A549 (cell line): ENCODE measurements around the gene RIC1. TPM values are rescaled to one million over a fixed set of nuclear protein-coding genes. Genes with fewer than 3 reads are reported as not detected.

Experiments used
- ATAC-seq, 2 experiments: fragments of 200-7000 bp in 1 of 2; fragments of >200 bp in 1 of 2; cut with Nextera tagmentation in 1 of 2; cut with Tn5 transposase in 1 of 2; 3 replicates each; pipeline versions ENCODE4 v1.8.0 to v1.9.1; 2018 to 2020; ENCODE audit warnings: mild to moderate bottlenecking in 1 of 2, moderate library complexity in 1 of 2
- CTCF ChIA-PET: fragments of 300-600 bp; sonication (Branson Sonifier 250); formaldehyde crosslinking; extraction: SDS; loops from one replicate; lab custom pipeline; 2021; ENCODE audit warnings: antibody characterized with exemption, inconsistent platforms; lab: Yijun Ruan, JAX
- POLR2A ChIA-PET: fragments of 350-600 bp; formaldehyde crosslinking; extraction: SDS; loops from one replicate; lab custom pipeline; 2021; ENCODE audit warnings: antibody characterized with exemption, inconsistent platforms; lab: Yijun Ruan, JAX
- DNase-seq, 2 experiments: peaks; one replicate each; pipeline versions ENCODE4 v3.0.0 to v3.0.0-alpha.2; 2011 to 2016; ENCODE audit warnings: low read depth in 1 of 2, low spot score in 1 of 2
- FAIRE-seq: peaks from 2 replicates; lab custom pipeline; 2011; peaks lifted over from hg19 to GRCh38; lab: Jason Lieb, UNC
- H3K27ac ChIP-seq, 2 experiments: fragments of >200 bp; sonication (Bioruptor Twin); formaldehyde crosslinking; 3 replicates each; pipeline ENCODE4 v1.5.1; 2016 to 2017
- H3K4me1 ChIP-seq: fragments of >200 bp; sonication (Bioruptor Twin); formaldehyde crosslinking; 3 replicates; pipeline ENCODE4 v1.6.1; 2016
- H3K4me2 ChIP-seq: fragments of >200 bp; sonication (Bioruptor Twin); formaldehyde crosslinking; 3 replicates; pipeline ENCODE4 v1.6.1; 2016
- H3K4me3 ChIP-seq: fragments of >200 bp; sonication (Bioruptor Twin); formaldehyde crosslinking; 3 replicates; pipeline ENCODE4 v1.5.1; 2016
- H3K9me3 ChIP-seq: fragments of >200 bp; sonication (Bioruptor Twin); formaldehyde crosslinking; 3 replicates; pipeline ENCODE4 v1.6.1; 2016
- CHD2 ChIP-seq: fragments of 150-350 bp; IDR thresholded peaks from 2 replicates; pipeline ENCODE4 v1.6.1; 2014; ENCODE audit warnings: low read length; ENCODE audit not compliant: partially characterized antibody
- FOSL2 ChIP-seq, 2 experiments: fragments of 450-650 bp in 1 of 2; fragments of >200 bp in 1 of 2; sonication (Bioruptor Twin) in 1 of 2; formaldehyde crosslinking; IDR thresholded peaks; 2 replicates each; pipeline versions ENCODE4 v1.5.0 to v1.6.1; 2016 to 2020; ENCODE audit warnings: mild to moderate bottlenecking in 1 of 2, moderate library complexity in 1 of 2
- JUN ChIP-seq, 2 experiments: fragments of >200 bp; sonication (Bioruptor Twin); formaldehyde crosslinking; IDR thresholded peaks; 2 replicates in 1 of 2; 3 replicates in 1 of 2; pipeline ENCODE4 v1.6.1; 2016 to 2017
- MAZ ChIP-seq: fragments of 150-350 bp; IDR thresholded peaks from 2 replicates; pipeline ENCODE4 v1.6.1; 2014; ENCODE audit warnings: antibody characterized with exemption, low read depth, low read length, borderline replicate concordance
- MYC ChIP-seq: IDR thresholded peaks from 2 replicates; pipeline ENCODE4 v1.6.1; 2012; ENCODE audit warnings: mild to moderate bottlenecking, inconsistent platforms, low read length, improper control_type of control experiment, borderline replicate concordance
- RAD21 ChIP-seq, 2 experiments: fragments of >200 bp in 1 of 2; sonication (Bioruptor Twin) in 1 of 2; formaldehyde crosslinking in 1 of 2; IDR thresholded peaks in 1 of 2; conservative IDR thresholded peaks in 1 of 2; 2 replicates in 1 of 2; 3 replicates in 1 of 2; pipeline ENCODE4 v1.6.1; 2012 to 2018; ENCODE audit warnings: inconsistent platforms in 1 of 2
- RCOR1 ChIP-seq: fragments of 150-350 bp; IDR thresholded peaks from 2 replicates; pipeline ENCODE4 v1.6.1; 2014; ENCODE audit warnings: antibody characterized with exemption, low read length, low read depth
- SMC3 ChIP-seq: fragments of >200 bp; sonication (Bioruptor Twin); formaldehyde crosslinking; IDR thresholded peaks from 3 replicates; pipeline ENCODE4 v1.6.1; 2018; ENCODE audit warnings: inconsistent platforms
- ZC3H11A ChIP-seq: fragments of 450-650 bp; IDR thresholded peaks from 2 replicates; pipeline ENCODE4 v1.6.1; 2014; ENCODE audit warnings: antibody characterized with exemption, mild to moderate bottlenecking
- WGBS: methylation state at CpG from one replicate; pipeline ENCODE4 v1.1.6; 2017; ENCODE audit errors: missing lambda C conversion rate; 5-methylcytosine and 5-hydroxymethylcytosine counted together
- polyA plus RNA-seq, 4 experiments: library from polyadenylated mRNA; depleted of rRNA in 3 of 4; stranded (reverse); fragments of >200 nt; fragmentation: RNase III in 1 of 4; extraction: RNeasy Plus Mini Kit Qiagen cat#74134 plus additional on column Dnase treatment in 1 of 4; gene quantifications; 2 replicates in 3 of 4; 3 replicates in 1 of 4; pipeline ENCODE4 v1.2.3, GENCODE V29; 2011 to 2017
- TF ChIP-seq, protein P1 (sequence below): fragments of 450-650 bp; IDR thresholded peaks from 2 replicates; pipeline ENCODE4 v1.6.1; 2014; ENCODE audit warnings: antibody characterized with exemption
- TF ChIP-seq, protein P2 (sequence below): fragments of >200 bp; sonication (Bioruptor Twin); formaldehyde crosslinking; IDR thresholded peaks from 3 replicates; pipeline ENCODE4 v1.6.1; 2016
- TF ChIP-seq, protein P3 (sequence below): fragments of 250-450 bp; sonication (Bioruptor Pico); IDR thresholded peaks from 2 replicates; pipeline ENCODE4 v1.5.0; 2021; ENCODE audit warnings: mild to moderate bottlenecking, moderate library complexity, borderline replicate concordance
- TF ChIP-seq, protein P4 (sequence below): fragments of 200-600 bp; sonication (generic); IDR thresholded peaks from 2 replicates; pipeline ENCODE4 v1.6.1; 2016; ENCODE audit warnings: antibody characterized with exemption, mild to moderate bottlenecking, moderate library complexity
- TF ChIP-seq, protein P5 (sequence below): IDR thresholded peaks from 2 replicates; pipeline ENCODE4 v1.6.1; 2012
- TF ChIP-seq, protein P6 (sequence below): fragments of >200 bp; sonication (Bioruptor Twin); formaldehyde crosslinking; IDR thresholded peaks from 2 replicates; pipeline ENCODE4 v1.6.1; 2016

RIC1 gene
- polyA plus RNA-seq, 2 of the 4 experiments (the other 2 are of a cell fraction) = 10.7 to 26.8 TPM

DNA sequence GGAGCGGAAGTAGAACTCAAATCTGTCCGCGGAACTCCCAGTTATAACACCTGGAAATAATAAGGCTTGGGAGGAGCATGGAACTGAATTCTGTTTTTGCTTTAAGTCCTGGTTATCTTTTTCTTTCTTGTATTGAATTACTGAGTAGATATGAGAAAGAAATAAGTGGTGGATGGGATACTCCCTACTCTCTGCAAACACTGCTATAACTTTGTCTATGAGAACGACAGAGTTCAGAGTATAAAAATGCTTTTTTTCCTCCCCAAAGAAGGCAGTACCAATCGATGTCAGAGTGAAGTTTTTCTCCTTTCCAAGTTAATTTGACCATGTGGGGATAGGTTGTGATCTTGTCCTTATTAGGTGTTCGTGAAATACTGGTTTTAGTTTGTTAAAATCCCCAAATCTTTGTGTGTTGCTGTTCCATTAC lies 1.2 kb downstream of the RIC1 start:
- peak overlapping the region; percentile 87 to 97 for H3K27ac ChIP-seq
- CTCF ChIA-PET = no interaction called here
- WGBS = 2% methylated on average over 6 of the region's 6 CpGs
- H3K9me3 ChIP-seq = peaks cover 5% of the 10 kb centered on the region
- 0 out of 5 replicates have a peak, but pooled peaks of 1 of the 2 experiments have one; percentile 22 for TF ChIP-seq JUN (IDR thresholded peaks at IDR 0.05)
- TF ChIP-seq MAZ = no peak
- TF ChIP-seq, all 56 proteins: peak for 1
- POLR2A ChIA-PET = no interaction called here
- FAIRE-seq (no peak), DNase-seq (peak; percentile 11 to 36), ATAC-seq (peak in 1 of 2 experiments; percentile 3; a peak in 1 of 6 replicates)
- Histone ChIP-seq H3K4me1 (peaks cover 48% of the 10 kb centered on the region), H3K4me2 (peak overlapping the region; percentile 95), H3K4me3 (peak overlapping the region; percentile 84)

DNA sequence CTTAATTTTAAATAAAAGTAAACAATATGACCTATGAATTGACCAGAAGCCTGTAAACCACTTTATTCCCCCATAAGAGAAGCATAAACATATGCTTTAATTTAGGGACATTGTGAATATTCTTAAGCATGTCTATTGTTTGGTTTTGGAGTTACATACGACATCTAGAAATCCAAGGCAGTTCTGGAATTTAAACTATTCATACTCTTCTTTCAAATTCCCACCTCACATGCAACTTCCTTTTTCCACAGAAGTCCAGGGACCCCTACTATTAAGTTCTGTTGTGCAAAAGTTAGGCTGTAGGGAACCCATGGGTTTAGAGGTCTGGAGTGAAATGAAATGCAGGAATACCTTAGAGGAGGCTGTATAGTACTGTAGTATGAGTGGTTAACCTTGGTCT lies 2.1 kb downstream of the RIC1 start:
- no peak for ATAC-seq
- no peak for TF ChIP-seq MYC
- TF ChIP-seq CHD2 = no peak
- TF ChIP-seq, protein P1, sequence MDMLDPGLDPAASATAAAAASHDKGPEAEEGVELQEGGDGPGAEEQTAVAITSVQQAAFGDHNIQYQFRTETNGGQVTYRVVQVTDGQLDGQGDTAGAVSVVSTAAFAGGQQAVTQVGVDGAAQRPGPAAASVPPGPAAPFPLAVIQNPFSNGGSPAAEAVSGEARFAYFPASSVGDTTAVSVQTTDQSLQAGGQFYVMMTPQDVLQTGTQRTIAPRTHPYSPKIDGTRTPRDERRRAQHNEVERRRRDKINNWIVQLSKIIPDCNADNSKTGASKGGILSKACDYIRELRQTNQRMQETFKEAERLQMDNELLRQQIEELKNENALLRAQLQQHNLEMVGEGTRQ = no peak
- TF ChIP-seq, protein P2, sequence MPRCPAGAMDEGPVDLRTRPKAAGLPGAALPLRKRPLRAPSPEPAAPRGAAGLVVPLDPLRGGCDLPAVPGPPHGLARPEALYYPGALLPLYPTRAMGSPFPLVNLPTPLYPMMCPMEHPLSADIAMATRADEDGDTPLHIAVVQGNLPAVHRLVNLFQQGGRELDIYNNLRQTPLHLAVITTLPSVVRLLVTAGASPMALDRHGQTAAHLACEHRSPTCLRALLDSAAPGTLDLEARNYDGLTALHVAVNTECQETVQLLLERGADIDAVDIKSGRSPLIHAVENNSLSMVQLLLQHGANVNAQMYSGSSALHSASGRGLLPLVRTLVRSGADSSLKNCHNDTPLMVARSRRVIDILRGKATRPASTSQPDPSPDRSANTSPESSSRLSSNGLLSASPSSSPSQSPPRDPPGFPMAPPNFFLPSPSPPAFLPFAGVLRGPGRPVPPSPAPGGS = no peak
- TF ChIP-seq SMC3 = no peak
- TF ChIP-seq ZC3H11A = no peak
- TF ChIP-seq, protein P3, sequence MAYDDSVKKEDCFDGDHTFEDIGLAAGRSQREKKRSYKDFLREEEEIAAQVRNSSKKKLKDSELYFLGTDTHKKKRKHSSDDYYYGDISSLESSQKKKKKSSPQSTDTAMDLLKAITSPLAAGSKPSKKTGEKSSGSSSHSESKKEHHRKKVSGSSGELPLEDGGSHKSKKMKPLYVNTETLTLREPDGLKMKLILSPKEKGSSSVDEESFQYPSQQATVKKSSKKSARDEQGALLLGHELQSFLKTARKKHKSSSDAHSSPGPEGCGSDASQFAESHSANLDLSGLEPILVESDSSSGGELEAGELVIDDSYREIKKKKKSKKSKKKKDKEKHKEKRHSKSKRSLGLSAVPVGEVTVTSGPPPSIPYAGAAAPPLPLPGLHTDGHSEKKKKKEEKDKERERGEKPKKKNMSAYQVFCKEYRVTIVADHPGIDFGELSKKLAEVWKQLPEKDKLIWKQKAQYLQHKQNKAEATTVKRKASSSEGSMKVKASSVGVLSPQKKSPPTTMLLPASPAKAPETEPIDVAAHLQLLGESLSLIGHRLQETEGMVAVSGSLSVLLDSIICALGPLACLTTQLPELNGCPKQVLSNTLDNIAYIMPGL = no peak
- no peak for TF ChIP-seq RAD21 (conservative IDR thresholded peaks at IDR 0.05 in 1 of 2, IDR thresholded peaks at IDR 0.05 in 1 of 2)
- no peak for TF ChIP-seq FOSL2 (IDR thresholded peaks at IDR 0.05)
- no peak for TF ChIP-seq FOSL2 (CRISPR knock-in tag; IDR thresholded peaks at IDR 0.05)
- TF ChIP-seq, protein P4, sequence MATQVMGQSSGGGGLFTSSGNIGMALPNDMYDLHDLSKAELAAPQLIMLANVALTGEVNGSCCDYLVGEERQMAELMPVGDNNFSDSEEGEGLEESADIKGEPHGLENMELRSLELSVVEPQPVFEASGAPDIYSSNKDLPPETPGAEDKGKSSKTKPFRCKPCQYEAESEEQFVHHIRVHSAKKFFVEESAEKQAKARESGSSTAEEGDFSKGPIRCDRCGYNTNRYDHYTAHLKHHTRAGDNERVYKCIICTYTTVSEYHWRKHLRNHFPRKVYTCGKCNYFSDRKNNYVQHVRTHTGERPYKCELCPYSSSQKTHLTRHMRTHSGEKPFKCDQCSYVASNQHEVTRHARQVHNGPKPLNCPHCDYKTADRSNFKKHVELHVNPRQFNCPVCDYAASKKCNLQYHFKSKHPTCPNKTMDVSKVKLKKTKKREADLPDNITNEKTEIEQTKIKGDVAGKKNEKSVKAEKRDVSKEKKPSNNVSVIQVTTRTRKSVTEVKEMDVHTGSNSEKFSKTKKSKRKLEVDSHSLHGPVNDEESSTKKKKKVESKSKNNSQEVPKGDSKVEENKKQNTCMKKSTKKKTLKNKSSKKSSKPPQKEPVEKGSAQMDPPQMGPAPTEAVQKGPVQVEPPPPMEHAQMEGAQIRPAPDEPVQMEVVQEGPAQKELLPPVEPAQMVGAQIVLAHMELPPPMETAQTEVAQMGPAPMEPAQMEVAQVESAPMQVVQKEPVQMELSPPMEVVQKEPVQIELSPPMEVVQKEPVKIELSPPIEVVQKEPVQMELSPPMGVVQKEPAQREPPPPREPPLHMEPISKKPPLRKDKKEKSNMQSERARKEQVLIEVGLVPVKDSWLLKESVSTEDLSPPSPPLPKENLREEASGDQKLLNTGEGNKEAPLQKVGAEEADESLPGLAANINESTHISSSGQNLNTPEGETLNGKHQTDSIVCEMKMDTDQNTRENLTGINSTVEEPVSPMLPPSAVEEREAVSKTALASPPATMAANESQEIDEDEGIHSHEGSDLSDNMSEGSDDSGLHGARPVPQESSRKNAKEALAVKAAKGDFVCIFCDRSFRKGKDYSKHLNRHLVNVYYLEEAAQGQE = no peak
- TF ChIP-seq, protein P5, sequence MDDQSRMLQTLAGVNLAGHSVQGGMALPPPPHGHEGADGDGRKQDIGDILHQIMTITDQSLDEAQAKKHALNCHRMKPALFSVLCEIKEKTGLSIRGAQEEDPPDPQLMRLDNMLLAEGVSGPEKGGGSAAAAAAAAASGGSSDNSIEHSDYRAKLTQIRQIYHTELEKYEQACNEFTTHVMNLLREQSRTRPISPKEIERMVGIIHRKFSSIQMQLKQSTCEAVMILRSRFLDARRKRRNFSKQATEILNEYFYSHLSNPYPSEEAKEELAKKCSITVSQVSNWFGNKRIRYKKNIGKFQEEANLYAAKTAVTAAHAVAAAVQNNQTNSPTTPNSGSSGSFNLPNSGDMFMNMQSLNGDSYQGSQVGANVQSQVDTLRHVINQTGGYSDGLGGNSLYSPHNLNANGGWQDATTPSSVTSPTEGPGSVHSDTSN = no peak
- TF ChIP-seq RCOR1 = no peak
- TF ChIP-seq, protein P6, sequence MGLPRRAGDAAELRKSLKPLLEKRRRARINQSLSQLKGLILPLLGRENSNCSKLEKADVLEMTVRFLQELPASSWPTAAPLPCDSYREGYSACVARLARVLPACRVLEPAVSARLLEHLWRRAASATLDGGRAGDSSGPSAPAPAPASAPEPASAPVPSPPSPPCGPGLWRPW = no peak
- POLR2A ChIA-PET = no interaction called here
- no peak overlapping the region for H3K27ac ChIP-seq
- WGBS = 11% methylated on average over 1 of the region's 1 CpG
- no peak for FAIRE-seq
- H3K4me1 ChIP-seq = peaks cover 48% of the 10 kb centered on the region
- H3K9me3 ChIP-seq = peaks cover 14% of the 10 kb centered on the region
- no peak for DNase-seq
- peak overlapping the region; percentile 84; the same call in 2 of the 3 replicates for H3K4me3 ChIP-seq
- peak overlapping the region; percentile 95 for H3K4me2 ChIP-seq
- CTCF ChIA-PET = no interaction called here
